ENCODE data around the gene ITGA11. TPM values are rescaled to one million over a fixed set of nuclear protein-coding genes. Genes with fewer than 3 reads are reported as not detected.

ITGA11 gene
- total RNA-seq, 2 experiments from 2014 or later = 1.7 to 3.6 TPM

DNA sequence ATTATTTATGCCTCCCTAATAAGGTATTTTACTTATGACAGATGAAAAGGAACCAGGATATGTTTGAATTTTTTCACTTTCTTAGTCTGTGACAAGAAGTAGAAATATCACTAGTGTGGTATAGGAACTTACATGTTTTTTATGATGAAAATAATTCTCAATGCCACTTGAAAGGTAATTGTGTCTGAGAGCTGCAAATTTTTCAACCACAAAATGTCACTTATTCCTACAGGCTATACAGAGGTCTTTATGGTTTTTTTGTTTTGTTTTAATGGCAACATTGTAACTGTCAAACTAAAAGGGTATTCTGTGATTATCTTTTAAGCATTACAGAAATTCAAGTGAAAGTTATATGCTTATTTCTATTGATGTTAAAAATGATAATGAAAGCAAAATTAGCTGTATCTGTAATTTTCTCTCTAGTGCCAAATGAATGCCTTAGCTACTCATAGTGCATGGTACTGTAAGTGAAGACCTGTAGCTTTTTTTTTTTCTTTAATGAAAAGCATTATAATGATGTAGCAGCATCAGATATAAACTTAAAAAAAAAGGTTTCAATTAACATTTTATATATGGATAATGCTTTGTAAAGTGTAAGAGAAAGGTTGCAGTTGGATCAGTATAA lies 139.7 kb downstream of the ITGA11 start:
- TF ChIP-seq, protein P1, sequence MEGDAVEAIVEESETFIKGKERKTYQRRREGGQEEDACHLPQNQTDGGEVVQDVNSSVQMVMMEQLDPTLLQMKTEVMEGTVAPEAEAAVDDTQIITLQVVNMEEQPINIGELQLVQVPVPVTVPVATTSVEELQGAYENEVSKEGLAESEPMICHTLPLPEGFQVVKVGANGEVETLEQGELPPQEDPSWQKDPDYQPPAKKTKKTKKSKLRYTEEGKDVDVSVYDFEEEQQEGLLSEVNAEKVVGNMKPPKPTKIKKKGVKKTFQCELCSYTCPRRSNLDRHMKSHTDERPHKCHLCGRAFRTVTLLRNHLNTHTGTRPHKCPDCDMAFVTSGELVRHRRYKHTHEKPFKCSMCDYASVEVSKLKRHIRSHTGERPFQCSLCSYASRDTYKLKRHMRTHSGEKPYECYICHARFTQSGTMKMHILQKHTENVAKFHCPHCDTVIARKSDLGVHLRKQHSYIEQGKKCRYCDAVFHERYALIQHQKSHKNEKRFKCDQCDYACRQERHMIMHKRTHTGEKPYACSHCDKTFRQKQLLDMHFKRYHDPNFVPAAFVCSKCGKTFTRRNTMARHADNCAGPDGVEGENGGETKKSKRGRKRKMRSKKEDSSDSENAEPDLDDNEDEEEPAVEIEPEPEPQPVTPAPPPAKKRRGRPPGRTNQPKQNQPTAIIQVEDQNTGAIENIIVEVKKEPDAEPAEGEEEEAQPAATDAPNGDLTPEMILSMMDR (IDR thresholded peaks at IDR 0.05) = no peak
- peak; percentile 56 for ATAC-seq
- H3K27ac Mint-ChIP-seq = peak overlapping the region; percentile 67

DNA sequence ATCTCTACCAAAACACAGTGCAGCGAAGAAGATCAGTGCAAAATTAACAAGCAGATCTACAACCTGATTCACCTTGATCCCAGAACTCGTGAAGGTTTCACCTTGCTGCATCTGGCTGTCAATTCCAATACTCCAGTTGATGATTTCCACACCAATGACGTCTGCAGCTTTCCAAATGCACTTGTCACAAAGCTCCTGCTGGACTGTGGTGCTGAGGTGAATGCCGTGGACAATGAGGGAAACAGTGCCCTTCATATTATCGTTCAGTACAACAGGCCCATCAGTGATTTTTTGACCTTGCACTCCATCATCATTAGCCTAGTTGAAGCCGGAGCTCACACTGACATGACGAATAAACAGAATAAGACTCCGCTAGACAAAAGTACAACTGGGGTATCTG lies 141.2 kb downstream of the ITGA11 start:
- no peak for DNase-seq
- peaks cover 68% of the 10 kb centered on the region for H3K4me1 Mint-ChIP-seq (ENCODE audit: low read depth)
- no peak overlapping the region for H3K4me3 Mint-ChIP-seq
- no peak for ATAC-seq
- H3K27ac Mint-ChIP-seq = no peak overlapping the region
- peaks cover 35% of the 10 kb centered on the region for H3K36me3 Mint-ChIP-seq (ENCODE audit: low read depth)
- no peaks in the 10 kb centered on the region for H3K9me3 Mint-ChIP-seq
- no peaks in the 10 kb centered on the region for H3K27me3 Mint-ChIP-seq
- intact Hi-C loops (cut with micrococcal nuclease) = loop anchor here (5.0 kb wide), 1 partner anchor 38 kb away; no protein-coding TSS in a partner anchor
- TF ChIP-seq, protein P1 (IDR thresholded peaks at IDR 0.05) = no peak
- POLR2A ChIA-PET = interaction anchor here (2.0 kb wide), 1 partner anchor 11 kb away, joined by 8 read pairs; no protein-coding TSS in a partner anchor
- CTCF ChIA-PET = interaction anchor here (2.7 to 4.2 kb wide), 2 partner anchors 16 to 38 kb away, joined by 13 to 25 read pairs; no protein-coding TSS in a partner anchor

More for the DNA sequence above, 139.7 kb downstream of the ITGA11 start:
- H3K4me3 Mint-ChIP-seq = no peak overlapping the region
- no peaks in the 10 kb centered on the region for H3K27me3 Mint-ChIP-seq
- no peaks in the 10 kb centered on the region for H3K9me3 Mint-ChIP-seq
- DNase-seq = no peak
- H3K36me3 Mint-ChIP-seq (ENCODE audit: low read depth) = peaks cover 28% of the 10 kb centered on the region
- POLR2A ChIA-PET = interaction anchor here (0.6 to 1.3 kb wide), 3 partner anchors 14 to 62 kb away, joined by 3 to 4 read pairs (median 3); partner anchors contain the start of gene FEM1B
- H3K4me1 Mint-ChIP-seq (ENCODE audit: low read depth) = peaks cover 62% of the 10 kb centered on the region
- intact Hi-C loops (cut with micrococcal nuclease) = loop anchor here (5.0 kb wide), 1 partner anchor 40 kb away; no protein-coding TSS in a partner anchor
- CTCF ChIA-PET = interaction anchor here (1.1 to 4.2 kb wide), 4 partner anchors 11 to 39 kb away, joined by 3 to 25 read pairs (median 9); partner anchors contain the start of gene FEM1B

DNA sequence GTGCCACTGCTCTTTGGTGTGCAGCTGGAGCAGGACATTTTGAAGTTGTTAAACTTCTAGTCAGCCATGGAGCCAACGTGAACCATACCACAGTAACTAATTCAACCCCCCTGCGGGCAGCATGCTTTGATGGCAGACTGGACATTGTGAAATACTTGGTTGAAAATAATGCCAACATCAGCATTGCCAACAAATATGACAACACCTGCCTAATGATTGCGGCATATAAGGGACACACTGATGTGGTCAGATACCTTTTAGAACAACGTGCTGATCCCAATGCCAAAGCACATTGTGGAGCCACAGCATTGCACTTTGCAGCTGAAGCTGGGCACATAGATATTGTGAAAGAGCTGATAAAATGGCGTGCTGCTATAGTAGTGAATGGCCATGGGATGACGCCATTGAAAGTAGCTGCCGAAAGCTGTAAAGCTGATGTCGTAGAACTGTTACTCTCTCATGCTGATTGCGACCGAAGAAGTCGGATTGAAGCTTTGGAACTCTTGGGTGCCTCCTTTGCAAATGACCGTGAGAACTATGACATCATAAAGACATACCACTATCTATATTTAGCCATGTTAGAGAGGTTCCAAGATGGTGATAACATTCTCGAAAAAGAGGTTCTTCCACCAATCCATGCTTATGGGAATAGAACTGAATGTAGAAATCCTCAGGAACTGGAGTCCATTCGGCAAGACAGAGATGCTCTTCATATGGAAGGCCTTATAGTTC lies 142.2 kb downstream of the ITGA11 start:
- ChIA-PET POLR2A (interaction anchor here (0.6 to 2.7 kb wide), 3 partner anchors 10 to 21 kb away, joined by 3 to 18 read pairs (median 8); partner anchors contain the start of gene FEM1B), CTCF (interaction anchor here (0.6 to 4.2 kb wide), 6 partner anchors 9 to 37 kb away, joined by 3 to 25 read pairs (median 5); no protein-coding TSS in a partner anchor)
- DNase-seq (no peak), ATAC-seq (no peak)
- Mint-ChIP-seq H3K9me3 (no peaks in the 10 kb centered on the region), H3K4me3 (no peak overlapping the region), H3K27me3 (no peaks in the 10 kb centered on the region), H3K36me3 (ENCODE audit: low read depth) (peaks cover 45% of the 10 kb centered on the region), H3K27ac (peak overlapping the region; percentile 32), H3K4me1 (ENCODE audit: low read depth) (peaks cover 78% of the 10 kb centered on the region)
- TF ChIP-seq, protein P1 (IDR thresholded peaks at IDR 0.05) = no peak
- intact Hi-C loops (cut with micrococcal nuclease) = loop anchor here (5.0 kb wide), 1 partner anchor 37 kb away; no protein-coding TSS in a partner anchor

DNA sequence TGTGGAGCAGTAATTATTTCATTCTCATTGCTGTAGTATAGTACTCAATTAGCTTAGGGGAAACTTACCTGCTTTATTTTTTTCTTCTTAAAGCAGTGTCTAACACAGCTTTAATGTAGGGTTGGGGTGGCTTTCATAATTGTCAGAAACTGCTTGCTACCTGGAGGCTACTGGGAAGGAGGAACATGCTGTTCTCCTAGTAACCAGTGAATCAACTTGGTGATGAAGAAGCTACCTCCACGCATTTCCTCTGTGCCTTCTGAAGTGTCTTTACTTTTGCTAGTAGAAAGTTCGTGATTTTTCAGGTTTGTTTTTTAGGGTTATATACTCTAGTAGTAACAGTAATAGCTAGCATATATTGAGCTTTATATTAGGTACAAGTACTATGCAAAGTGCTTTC lies 142.9 kb downstream of the ITGA11 start:
- no peaks in the 10 kb centered on the region for H3K9me3 Mint-ChIP-seq
- TF ChIP-seq, protein P1 (IDR thresholded peaks at IDR 0.05) = no peak
- H3K4me1 Mint-ChIP-seq (ENCODE audit: low read depth) = peaks cover 78% of the 10 kb centered on the region
- peak overlapping the region; percentile 32 for H3K27ac Mint-ChIP-seq
- ChIA-PET POLR2A (interaction anchor here (2.0 to 2.7 kb wide), 2 partner anchors 9 to 12 kb away, joined by 8 to 18 read pairs; partner anchors contain the start of gene FEM1B), CTCF (interaction anchor here (0.6 to 4.2 kb wide), 4 partner anchors 9 to 36 kb away, joined by 3 to 25 read pairs (median 5); no protein-coding TSS in a partner anchor)
- H3K27me3 Mint-ChIP-seq = no peaks in the 10 kb centered on the region
- no peak overlapping the region for H3K4me3 Mint-ChIP-seq
- no peak for DNase-seq
- intact Hi-C loops (cut with micrococcal nuclease) = no loop called here
- no peak for ATAC-seq
- peaks cover 49% of the 10 kb centered on the region for H3K36me3 Mint-ChIP-seq (ENCODE audit: low read depth)

Measured in activated CD8-positive, alpha-beta T cell treated with anti-CD3 and anti-CD28 coated beads for 36 hours (primary cell).